NCI-H2107 (cell line): ENCODE data around the gene RAPGEF2.

Experiments
- DNase-seq: peaks from one replicate; lab custom pipeline; 2025; lab: John Stamatoyannopoulos, UW

The RAPGEF2 gene

GRCh38 chr4:159197260-159197884 lies 94.5 kb downstream of the RAPGEF2 start:
- DNase-seq, result no peak

DNA sequence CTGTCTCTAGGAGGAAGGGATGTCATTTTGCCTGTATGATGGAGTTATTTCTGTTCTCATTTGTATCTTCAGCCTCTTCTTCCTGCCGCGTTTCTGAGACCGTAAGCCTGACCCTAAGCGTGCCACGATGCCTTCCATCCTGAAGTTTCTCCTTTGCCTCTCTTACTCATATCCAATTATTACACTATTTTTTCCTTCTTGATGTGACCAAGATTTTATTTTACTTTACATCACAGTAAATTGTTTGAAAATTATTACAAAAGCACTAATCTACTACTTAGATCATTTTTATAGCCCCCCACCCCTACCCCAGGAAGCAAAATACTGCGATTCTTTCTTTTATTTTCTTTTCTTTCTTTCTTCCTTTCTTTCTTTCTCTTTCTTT lies 95.0 kb downstream of the RAPGEF2 start:
- DNase-seq, result no peak

DNA sequence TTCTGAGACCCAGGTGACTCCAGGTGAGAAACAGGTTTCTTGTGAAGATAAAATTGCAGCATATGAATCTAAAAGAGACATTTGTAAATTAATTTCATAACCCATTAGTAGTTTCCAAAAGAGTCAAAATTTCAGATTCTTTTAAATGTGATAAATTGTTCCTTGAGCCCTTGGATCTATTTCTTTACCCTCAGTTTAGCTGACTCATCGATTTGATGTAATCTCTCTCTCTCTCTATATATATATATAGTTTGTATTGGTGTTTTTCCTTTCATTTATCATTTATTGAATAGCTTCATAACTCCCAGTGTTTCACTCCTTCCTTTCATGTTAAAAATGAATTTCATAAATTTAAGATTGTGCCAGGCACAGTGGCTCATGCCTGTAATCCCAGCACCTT lies 96.9 kb downstream of the RAPGEF2 start:
- DNase-seq, result no peak

DNA sequence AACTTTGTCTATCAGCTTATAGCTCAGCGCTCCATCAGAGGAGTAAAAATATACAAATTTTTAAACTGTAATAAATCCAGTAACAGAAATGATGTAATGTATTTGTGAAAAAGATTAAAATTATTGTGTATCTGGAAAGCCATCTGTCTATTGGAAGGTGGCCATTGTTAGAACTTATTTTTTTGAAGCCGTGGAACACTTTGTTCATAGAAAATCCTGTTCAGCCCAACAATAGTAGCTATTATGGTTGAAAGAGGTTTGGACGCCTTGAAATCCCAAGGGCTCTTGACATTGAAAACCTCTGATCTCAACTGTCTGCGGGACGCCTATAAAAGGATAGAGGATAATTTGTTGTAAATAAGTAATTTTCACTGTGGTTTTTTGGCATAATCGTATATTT lies 98.3 kb downstream of the RAPGEF2 start:
- no peak for DNase-seq

GRCh38 chr4:159204566-159204965 lies 101.7 kb downstream of the RAPGEF2 start:
- DNase-seq, result no peak

GRCh38 chr4:159205466-159205865 lies 102.6 kb downstream of the RAPGEF2 start:
- no peak for DNase-seq

DNA sequence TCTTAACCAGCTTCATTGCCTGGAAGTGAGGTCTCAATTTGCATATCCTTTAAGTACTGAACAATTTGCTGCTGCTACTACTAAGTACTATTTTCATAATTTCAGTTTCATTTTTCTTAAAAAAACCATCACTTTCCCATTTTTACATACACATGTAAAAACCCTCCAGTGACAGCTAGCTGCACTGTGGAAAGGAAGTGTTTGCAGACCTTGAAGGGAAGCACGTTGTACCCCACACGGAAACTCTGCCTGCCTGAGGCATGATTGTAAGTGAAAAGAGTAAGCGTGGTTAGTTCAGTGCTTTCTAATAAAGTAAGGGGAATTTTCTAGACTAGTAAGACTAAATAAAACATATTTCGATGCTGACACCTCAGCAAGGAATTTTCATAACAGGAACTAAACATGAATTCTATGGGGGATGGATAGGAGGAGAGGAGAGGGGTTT lies 103.6 kb downstream of the RAPGEF2 start:
- DNase-seq, result no peak

GRCh38 chr4:159209249-159209648 lies 106.4 kb downstream of the RAPGEF2 start:
- no peak for DNase-seq

GRCh38 chr4:159210975-159211374 lies 108.1 kb downstream of the RAPGEF2 start:
- no peak for DNase-seq

GRCh38 chr4:159212675-159213293 lies 109.9 kb downstream of the RAPGEF2 start:
- no peak for DNase-seq

- no peak for DNase-seq
These were observed 114.0 kb downstream of the RAPGEF2 start for GRCh38 chr4:159216834-159217233.

- DNase-seq, result no peak
These were observed 117.0 kb downstream of the RAPGEF2 start for GRCh38 chr4:159219862-159220261.

GRCh38 chr4:159220353-159220752 lies 117.5 kb downstream of the RAPGEF2 start:
- no peak for DNase-seq

DNA sequence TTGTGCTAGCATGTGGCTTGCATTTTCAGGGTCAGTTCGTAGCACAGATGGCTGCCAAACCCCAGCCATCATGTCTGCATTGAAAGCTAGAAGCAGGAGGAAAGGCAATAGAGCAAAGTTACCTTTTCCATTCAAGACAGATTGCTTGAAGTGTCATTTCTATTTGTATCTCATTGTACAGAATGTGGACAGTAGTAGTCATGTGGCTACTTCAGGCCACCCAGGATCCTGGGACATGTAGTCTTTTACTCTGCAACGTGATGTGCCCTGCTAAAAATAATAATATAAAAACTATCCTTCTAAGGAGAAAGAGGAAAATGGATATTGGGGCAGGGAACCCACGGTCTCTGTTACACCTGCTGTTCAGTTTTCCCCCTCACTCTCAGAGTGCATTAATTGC lies 118.4 kb downstream of the RAPGEF2 start:
- DNase-seq, result no peak

- DNase-seq, result no peak
These were observed 119.2 kb downstream of the RAPGEF2 start for GRCh38 chr4:159222043-159222552.

DNA sequence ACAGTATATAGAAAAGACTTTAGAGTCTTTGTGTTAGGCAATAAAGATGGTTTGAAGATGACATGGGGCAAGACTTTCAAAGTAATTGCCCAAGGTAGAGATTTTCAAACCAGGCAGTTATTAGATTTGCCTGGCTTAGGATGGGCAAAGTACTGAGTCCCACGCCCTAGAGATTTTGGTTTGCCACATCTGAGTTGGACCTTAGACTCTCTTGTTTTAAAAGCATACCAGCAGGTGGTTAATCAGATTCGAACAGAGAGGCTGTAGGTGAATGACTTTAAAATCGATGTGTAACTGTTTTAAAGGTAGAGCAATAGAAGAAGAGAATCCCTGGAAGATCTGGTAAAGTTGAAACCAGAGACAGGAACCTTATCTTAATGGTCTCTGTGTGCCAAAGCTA lies 121.5 kb downstream of the RAPGEF2 start:
- no peak for DNase-seq

DNA sequence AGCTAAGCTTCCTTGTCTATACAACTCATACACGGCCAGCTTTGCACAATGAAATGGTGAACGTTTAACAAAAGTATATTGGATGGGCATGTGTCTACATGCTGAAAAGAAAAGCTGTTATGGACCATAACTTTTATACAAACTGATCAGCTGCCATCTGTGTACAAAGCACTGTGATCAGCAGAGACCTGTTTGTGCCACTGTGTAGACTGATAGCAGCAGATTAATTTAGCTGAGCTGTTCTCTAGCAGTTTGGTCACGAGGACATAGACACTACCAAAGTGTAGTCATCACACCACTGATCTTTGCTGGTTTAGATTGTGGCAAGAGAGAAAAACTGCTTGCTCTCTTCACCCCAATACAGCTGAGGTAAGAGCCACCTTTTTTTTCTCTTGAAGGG lies 124.5 kb downstream of the RAPGEF2 start:
- DNase-seq, result no peak

- DNase-seq, result no peak
These were observed 125.1 kb downstream of the RAPGEF2 start for GRCh38 chr4:159227984-159228383.

DNA sequence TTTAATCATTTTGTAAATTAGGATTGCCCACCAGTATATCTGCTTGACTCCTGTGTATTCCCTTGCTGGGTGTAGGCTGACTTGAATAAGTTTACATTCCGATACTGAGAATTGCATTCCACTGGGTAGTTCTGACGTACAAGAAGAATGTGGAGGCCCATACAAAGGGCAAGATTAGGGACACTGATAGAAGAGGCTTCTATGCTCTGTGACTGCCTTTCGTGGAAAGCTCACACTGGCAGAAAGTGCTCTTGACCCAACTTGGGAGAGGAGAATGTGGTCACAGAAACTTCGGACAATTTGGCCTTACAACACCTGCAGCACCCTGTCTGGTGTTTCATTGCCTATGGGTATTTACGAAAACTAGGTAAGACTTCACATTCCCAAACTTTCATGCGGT lies 126.3 kb downstream of the RAPGEF2 start:
- DNase-seq, result no peak

- no peak for DNase-seq
These were observed 129.7 kb downstream of the RAPGEF2 start for GRCh38 chr4:159232465-159233106.

- no peak for DNase-seq
These were observed 133.0 kb downstream of the RAPGEF2 start for GRCh38 chr4:159235779-159236368.

- DNase-seq, result no peak
These were observed 135.1 kb downstream of the RAPGEF2 start for GRCh38 chr4:159237975-159238374.

DNA sequence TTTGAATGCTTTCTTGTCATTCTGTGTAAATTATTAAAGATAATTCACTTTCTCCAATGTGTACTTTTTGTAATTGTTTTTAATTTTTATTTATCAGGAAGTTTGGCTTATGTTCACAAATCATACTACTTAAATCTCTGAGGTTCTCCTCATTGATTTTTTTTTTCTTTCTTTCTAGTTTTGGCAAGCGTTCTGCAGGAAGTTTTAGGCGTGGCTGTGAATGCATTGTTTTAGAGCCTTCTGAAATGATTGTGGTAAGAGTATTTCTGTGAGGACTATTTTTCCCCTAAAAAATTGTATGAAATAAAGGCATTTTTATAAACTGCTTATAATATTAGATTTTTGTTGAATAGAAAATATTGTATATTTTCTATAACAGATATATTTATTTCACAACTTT lies 135.8 kb downstream of the RAPGEF2 start:
- DNase-seq, result no peak
